ENCODE data around the gene SNAI3.

Gene SNAI3

DNA sequence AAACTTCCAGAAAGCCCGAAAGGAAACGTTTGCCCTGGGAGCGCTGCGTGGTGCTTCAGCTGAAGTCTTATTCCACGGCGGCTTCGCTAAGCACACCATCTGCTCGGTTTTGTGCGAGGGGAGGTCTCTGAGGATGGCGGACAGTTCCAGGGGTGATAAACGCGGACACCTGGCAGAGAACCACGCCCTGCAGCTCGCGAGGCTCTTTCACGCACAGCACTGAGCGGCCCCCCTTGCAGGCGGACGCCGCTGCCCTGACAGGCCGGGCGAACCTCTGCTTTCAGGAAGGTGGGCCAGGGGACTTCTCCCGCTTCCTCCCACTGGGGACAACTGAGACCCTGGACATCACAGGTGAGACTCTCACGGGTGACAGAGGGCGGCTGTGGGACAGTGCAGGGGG, 27.1 kb downstream of the SNAI3 start:
- H3K4me3 ChIP-seq (replicated peaks; ENCODE audit: low read depth, low read length) = no peak overlapping the region
- DNase-seq (ENCODE audit: low read depth) = no peak
- TF ChIP-seq, protein P1, sequence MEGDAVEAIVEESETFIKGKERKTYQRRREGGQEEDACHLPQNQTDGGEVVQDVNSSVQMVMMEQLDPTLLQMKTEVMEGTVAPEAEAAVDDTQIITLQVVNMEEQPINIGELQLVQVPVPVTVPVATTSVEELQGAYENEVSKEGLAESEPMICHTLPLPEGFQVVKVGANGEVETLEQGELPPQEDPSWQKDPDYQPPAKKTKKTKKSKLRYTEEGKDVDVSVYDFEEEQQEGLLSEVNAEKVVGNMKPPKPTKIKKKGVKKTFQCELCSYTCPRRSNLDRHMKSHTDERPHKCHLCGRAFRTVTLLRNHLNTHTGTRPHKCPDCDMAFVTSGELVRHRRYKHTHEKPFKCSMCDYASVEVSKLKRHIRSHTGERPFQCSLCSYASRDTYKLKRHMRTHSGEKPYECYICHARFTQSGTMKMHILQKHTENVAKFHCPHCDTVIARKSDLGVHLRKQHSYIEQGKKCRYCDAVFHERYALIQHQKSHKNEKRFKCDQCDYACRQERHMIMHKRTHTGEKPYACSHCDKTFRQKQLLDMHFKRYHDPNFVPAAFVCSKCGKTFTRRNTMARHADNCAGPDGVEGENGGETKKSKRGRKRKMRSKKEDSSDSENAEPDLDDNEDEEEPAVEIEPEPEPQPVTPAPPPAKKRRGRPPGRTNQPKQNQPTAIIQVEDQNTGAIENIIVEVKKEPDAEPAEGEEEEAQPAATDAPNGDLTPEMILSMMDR (IDR thresholded peaks at IDR 0.05; ENCODE audit: low read length, missing control alignments) = no peak

DNA sequence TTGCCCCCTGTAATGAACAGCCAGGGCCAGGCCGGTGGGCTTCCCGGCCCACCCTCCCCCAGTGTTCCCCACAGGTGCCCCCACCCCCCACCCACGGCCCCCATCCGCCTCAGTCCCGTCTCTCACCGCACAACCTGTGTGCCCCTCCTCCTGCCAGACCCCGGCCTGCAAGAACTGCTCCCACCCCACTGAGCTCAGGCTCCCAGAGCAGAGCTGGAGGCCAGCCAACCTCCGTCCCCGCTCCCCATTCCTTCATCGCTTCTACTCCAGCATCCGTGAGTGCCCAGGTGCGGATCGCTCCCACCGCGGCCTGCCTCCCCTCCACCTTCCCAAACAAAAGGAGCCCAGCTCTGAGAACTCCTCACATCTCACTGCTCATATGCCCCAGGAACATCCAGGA, 27.6 kb downstream of the SNAI3 start:
- DNase-seq (ENCODE audit: low read depth) = no peak
- TF ChIP-seq, protein P1 (IDR thresholded peaks at IDR 0.05; ENCODE audit: low read length, missing control alignments) = no peak
- H3K4me3 ChIP-seq (replicated peaks; ENCODE audit: low read depth, low read length) = no peak overlapping the region

DNA sequence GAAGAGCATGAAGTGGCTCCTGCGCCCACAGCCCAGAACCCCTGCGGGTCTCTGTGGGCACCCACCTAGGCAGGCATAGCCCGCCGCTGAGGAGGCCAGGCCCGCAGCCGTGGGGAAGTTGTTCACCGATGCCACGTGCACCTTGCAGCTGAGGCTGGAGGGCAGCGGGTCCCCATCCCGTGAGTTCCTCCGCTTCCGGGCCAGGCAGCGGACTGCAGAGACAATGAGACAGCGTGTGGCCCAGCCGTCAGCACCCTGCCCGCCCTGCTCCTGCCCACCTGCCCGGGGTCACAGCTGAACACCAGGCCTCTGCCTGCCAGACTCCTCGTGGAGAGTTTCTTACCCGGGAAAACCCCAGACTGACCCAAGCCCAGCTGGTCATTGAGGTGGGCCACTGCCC, 28.9 kb downstream of the SNAI3 start:
- no peak overlapping the region for H3K4me3 ChIP-seq (replicated peaks; ENCODE audit: low read depth, low read length)
- DNase-seq (ENCODE audit: low read depth) = no peak
- TF ChIP-seq, protein P1 (IDR thresholded peaks at IDR 0.05; ENCODE audit: low read length, missing control alignments) = no peak

DNA sequence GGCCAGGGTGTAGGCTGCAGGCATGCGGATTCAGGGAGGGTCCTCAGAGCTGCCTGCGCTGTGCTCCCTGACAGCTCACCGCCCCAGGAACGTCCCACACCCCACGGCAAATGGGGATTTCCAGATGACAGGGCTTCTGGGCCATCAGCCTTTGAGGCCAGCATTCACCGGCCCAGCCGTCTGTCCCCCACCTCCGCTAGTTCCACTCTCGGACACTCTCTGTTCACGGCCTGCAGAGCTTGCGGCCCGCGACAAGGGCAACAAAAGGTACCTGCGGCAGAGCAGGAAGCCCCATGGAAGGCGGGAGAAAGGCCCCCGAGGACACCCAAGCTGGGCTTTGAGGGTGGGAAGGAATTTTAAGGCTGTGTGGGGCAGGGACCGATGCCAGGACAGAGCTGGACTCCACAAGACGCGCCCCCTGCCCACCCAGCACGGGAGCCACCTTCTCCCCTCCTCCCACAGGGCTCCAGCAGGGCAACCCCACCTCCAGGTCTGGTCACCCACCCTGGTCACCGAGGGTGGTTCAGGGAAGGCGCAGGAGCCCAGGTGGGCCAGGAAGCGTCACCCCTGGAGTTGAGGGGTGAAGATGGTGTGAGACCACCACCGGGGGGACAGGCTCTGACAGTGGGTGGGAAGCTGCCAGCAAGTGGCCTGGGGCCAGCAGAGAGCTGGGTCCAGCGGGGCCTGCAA, 29.9 kb downstream of the SNAI3 start:
- no peak overlapping the region for H3K4me3 ChIP-seq (replicated peaks; ENCODE audit: low read depth, low read length)

DNA sequence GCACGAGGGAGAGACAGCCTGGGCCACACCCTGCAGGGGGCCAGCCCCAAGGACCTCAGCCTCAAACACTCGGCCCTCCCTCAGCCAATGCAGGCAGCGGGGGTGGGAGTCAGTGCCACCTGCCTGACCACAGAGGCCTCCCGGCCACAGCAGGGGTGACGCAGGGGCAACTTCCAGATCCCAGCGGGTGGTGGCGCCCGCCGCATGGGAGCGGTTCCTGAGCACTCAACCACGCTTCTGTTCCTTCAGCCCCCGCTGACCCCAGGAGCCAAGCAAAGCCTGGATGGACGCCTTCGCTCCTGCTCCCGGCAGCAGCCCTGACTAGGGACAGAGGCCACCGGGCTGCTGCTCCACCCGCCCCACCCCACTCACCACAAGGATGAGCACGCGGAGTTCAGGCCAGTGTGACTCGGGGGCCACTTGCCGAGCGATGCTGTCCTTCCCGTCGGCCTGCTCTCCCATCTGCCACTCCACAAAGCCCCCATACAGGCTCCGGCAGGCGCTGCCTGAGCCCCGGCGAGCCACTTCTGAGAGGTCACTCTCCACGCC, 30.5 kb downstream of the SNAI3 start:
- no peak overlapping the region for H3K4me3 ChIP-seq (replicated peaks; ENCODE audit: low read depth, low read length)
- no peak for DNase-seq (ENCODE audit: low read depth)
- TF ChIP-seq, protein P1 (IDR thresholded peaks at IDR 0.05; ENCODE audit: low read length, missing control alignments) = no peak

More for the DNA sequence above, 29.9 kb downstream of the SNAI3 start:
- TF ChIP-seq, protein P1 (IDR thresholded peaks at IDR 0.05; ENCODE audit: low read length, missing control alignments) = no peak
- no peak for DNase-seq (ENCODE audit: low read depth)

DNA sequence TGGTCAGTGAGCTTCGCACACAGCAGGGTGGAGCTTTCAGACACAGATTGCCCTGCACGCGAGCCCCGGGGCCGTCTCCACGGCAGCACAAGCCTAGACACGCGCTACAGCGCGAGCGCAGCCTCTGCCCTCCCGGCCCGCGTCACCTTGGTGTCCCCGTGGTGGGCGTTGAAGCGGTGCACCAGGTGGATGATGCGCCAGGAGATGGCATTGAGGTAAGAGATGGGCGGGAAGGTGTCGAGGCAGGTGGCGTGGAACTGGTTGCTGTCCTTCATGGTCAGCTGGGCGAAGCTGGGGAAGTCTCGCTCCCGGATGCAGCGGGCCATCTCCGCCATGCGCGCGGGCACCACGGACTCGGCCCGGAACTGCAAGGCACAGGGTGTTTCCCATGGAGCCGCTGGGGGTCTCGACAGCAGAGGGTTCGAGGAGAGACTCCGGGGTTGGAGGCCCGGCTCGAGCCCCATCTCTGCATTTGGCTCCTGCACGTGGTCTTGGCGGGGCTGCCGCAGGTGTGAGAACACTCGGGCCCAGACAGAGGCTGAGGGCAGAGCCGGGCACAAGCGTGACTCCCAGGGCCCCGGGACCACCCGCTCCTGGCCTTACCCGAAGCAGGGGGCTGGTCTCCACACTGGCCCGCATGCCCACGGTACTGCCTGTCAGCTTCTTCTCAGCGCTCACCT, 31.1 kb downstream of the SNAI3 start:
- TF ChIP-seq, protein P1 (IDR thresholded peaks at IDR 0.05; ENCODE audit: low read length, missing control alignments) = no peak
- no peak overlapping the region for H3K4me3 ChIP-seq (replicated peaks; ENCODE audit: low read depth, low read length)
- no peak for DNase-seq (ENCODE audit: low read depth)
